ENCODE measurements around the gene ATP5MK.

GRCh38 chr10:103443475-103444185, 47.4 kb upstream of the ATP5MK start:
- no peak for TF ChIP-seq CTCF (IDR thresholded peaks at IDR 0.05 in 8 of 11, conservative IDR thresholded peaks at IDR 0.05 in 3 of 11)
- TF ChIP-seq POLR2AphosphoS5 (IDR thresholded peaks at IDR 0.05) = peak; percentile 33 to 61 (median 46)
